WTC11 (cell line): ENCODE measurements around the gene NEURL1B. TPM values are rescaled to one million over a fixed set of nuclear protein-coding genes. Genes with fewer than 3 reads are reported as not detected.

Experiments used
- ATAC-seq: fragments of 200-7000 bp; cut with Tn5 transposase; 2 replicates; pipeline ENCODE4 v1.10.0; 2021; ENCODE audit warnings: mild to moderate bottlenecking, moderate library complexity
- CTCF ChIA-PET: fragments of 300-600 bp; sonication (Branson Sonifier 250); formaldehyde crosslinking; loops from one replicate; lab custom pipeline; 2021; ENCODE audit warnings: antibody characterized with exemption; lab: Charles Lee
- POLR2A ChIA-PET: fragments of 350-600 bp; sonication (Branson Sonifier 250); formaldehyde crosslinking; loops from one replicate; lab custom pipeline; 2021; ENCODE audit warnings: antibody characterized with exemption; lab: Charles Lee
- DNase-seq: peaks from one replicate; pipeline ENCODE4 v3.0.0; 2021; ENCODE audit warnings: low spot score
- H3K27ac Mint-ChIP-seq: 2 replicates; pipeline ENCODE4 v1.8.0; 2021; ENCODE audit warnings: mixed read lengths
- H3K27me3 Mint-ChIP-seq: 2 replicates; pipeline ENCODE4 v1.8.0; 2021; ENCODE audit warnings: low read depth, mild to moderate bottlenecking, moderate library complexity, mixed read lengths
- H3K36me3 Mint-ChIP-seq: 2 replicates; pipeline ENCODE4 v1.8.0; 2021; ENCODE audit warnings: mixed read lengths
- H3K4me1 Mint-ChIP-seq: 2 replicates; pipeline ENCODE4 v1.8.0; 2022; ENCODE audit warnings: mixed read lengths
- H3K4me3 Mint-ChIP-seq: 2 replicates; pipeline ENCODE4 v1.8.0; 2021; ENCODE audit warnings: mild to moderate bottlenecking, moderate library complexity, mixed read lengths
- H3K9me3 Mint-ChIP-seq: 2 replicates; pipeline ENCODE4 v1.8.0; 2021; ENCODE audit warnings: mixed read lengths
- EMX1 ChIP-seq: fragments of 250-450 bp; sonication (Bioruptor Pico); IDR thresholded peaks from 2 replicates; pipeline ENCODE4 v1.8.0; 2021; ENCODE audit warnings: mild to moderate bottlenecking
- ESRRA ChIP-seq: sonication (generic); formaldehyde crosslinking; IDR thresholded peaks from 2 replicates; pipeline ENCODE4 v1.8.1; 2022; ENCODE audit warnings: mild to moderate bottlenecking, missing genetic modification reagents, borderline replicate concordance
- GTF2I ChIP-seq: fragments of 250-450 bp; sonication (Bioruptor Pico); conservative IDR thresholded peaks from 2 replicates; pipeline ENCODE4 v1.4.0; 2021; ENCODE audit warnings: mild to moderate bottlenecking
- HMGA2 ChIP-seq: fragments of 250-450 bp; sonication (Bioruptor Pico); IDR thresholded peaks from 2 replicates; pipeline ENCODE4 v1.4.0; 2021; ENCODE audit warnings: mild to moderate bottlenecking, moderate library complexity
- IRF2 ChIP-seq: sonication (generic); formaldehyde crosslinking; IDR thresholded peaks from 2 replicates; pipeline ENCODE4 v1.8.0; 2022; ENCODE audit warnings: low read depth, missing genetic modification reagents, borderline replicate concordance
- JAZF1 ChIP-seq: fragments of 250-450 bp; sonication (Bioruptor Pico); IDR thresholded peaks from 2 replicates; pipeline ENCODE4 v1.9.0; 2021; ENCODE audit warnings: moderate library complexity, mild to moderate bottlenecking, inconsistent platforms
- OVOL2 ChIP-seq: fragments of 250-450 bp; sonication (Bioruptor Pico); IDR thresholded peaks from 2 replicates; pipeline ENCODE4 v1.9.0; 2021; ENCODE audit warnings: mild to moderate bottlenecking, borderline replicate concordance
- SOX15 ChIP-seq: fragments of 250-450 bp; sonication (Bioruptor Pico); IDR thresholded peaks from 2 replicates; pipeline ENCODE4 v1.9.0; 2021; ENCODE audit warnings: mild to moderate bottlenecking
- USF2 ChIP-seq: sonication (generic); formaldehyde crosslinking; IDR thresholded peaks from 2 replicates; pipeline ENCODE4 v1.8.1; 2023; ENCODE audit warnings: mild to moderate bottlenecking, missing genetic modification reagents, moderate library complexity
- ZMAT4 ChIP-seq: fragments of 250-450 bp; sonication (Bioruptor Pico); IDR thresholded peaks from 2 replicates; pipeline ENCODE4 v1.9.0; 2021; ENCODE audit warnings: mild to moderate bottlenecking
- ZNF232 ChIP-seq: sonication (generic); formaldehyde crosslinking; IDR thresholded peaks from 2 replicates; pipeline ENCODE4 v1.8.0; 2022; ENCODE audit warnings: mild to moderate bottlenecking, missing genetic modification reagents
- ZNF317 ChIP-seq: sonication (generic); formaldehyde crosslinking; IDR thresholded peaks from 2 replicates; pipeline ENCODE4 v1.8.1; 2023; ENCODE audit warnings: low read depth, mild to moderate bottlenecking, moderate library complexity, missing genetic modification reagents, borderline replicate concordance
- ZNF512 ChIP-seq: sonication (generic); formaldehyde crosslinking; IDR thresholded peaks from 2 replicates; pipeline ENCODE4 v1.8.1; 2022; ENCODE audit warnings: missing genetic modification reagents, borderline replicate concordance
- ZNF532 ChIP-seq: fragments of 250-450 bp; sonication (Bioruptor Pico); IDR thresholded peaks from 2 replicates; pipeline ENCODE4 v1.9.0; 2021; ENCODE audit warnings: mild to moderate bottlenecking, borderline replicate concordance
- ZNF671 ChIP-seq: fragments of 250-450 bp; sonication (Bioruptor Pico); IDR thresholded peaks from 2 replicates; pipeline ENCODE4 v1.8.0; 2021; ENCODE audit warnings: mild to moderate bottlenecking
- total RNA-seq: library from RNA; stranded (reverse); gene quantifications from 3 replicates; pipeline ENCODE4 v1.2.3, GENCODE V29; 2021
- TF ChIP-seq, protein P1 (sequence below): sonication (generic); formaldehyde crosslinking; IDR thresholded peaks from 2 replicates; pipeline ENCODE4 v1.8.0; 2023; ENCODE audit warnings: missing genetic modification reagents, mild to moderate bottlenecking, borderline replicate concordance
- TF ChIP-seq, protein P2 (sequence below): fragments of 250-450 bp; sonication (Bioruptor Pico); IDR thresholded peaks from 2 replicates; pipeline ENCODE4 v1.9.0; 2021; ENCODE audit warnings: moderate library complexity, mild to moderate bottlenecking, inconsistent platforms, borderline replicate concordance
- TF ChIP-seq, protein P3 (sequence below): fragments of 200-600 bp; IDR thresholded peaks from 2 replicates; pipeline ENCODE4 v1.8.0; 2022; ENCODE audit warnings: antibody characterized with exemption
- TF ChIP-seq, protein P4 (sequence below): sonication (generic); formaldehyde crosslinking; IDR thresholded peaks from 2 replicates; pipeline ENCODE4 v1.8.0; 2022; ENCODE audit warnings: mild to moderate bottlenecking, missing genetic modification reagents

The NEURL1B gene
- total RNA-seq, 1 experiment from 2014 or later: 9.8 TPM

DNA sequence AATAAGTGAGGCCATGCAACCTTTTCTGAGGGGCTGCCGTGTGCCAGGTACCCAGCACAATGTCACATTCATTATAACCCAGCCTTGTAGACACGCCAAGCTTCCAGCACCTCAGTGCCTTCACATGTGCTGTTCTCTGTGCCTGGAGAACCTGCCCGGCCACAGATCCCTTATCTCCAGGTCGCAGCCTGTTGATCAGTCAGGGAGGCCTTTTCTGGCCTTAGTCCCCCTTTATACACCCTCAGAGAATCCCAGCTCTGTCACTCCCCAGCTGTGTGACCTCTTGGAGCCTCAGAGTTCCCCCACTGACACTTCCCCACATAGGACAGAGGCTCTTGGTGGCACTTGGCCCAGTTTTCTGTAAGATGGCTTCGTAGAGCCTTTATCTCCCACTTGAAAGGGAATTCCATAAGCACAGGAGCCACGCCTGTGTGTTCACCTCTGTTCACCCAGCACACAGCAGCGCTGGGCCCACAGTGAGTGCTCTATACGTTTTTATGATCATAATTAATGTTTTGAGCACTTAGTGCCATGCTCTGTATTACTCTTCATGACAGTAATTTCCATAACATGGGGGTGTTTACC, 38.7 kb downstream of the NEURL1B start (continued):
- TF ChIP-seq ZNF512 (no peak), JAZF1 (CRISPR knock-in tag) (no peak)
- TF ChIP-seq, protein P1, sequence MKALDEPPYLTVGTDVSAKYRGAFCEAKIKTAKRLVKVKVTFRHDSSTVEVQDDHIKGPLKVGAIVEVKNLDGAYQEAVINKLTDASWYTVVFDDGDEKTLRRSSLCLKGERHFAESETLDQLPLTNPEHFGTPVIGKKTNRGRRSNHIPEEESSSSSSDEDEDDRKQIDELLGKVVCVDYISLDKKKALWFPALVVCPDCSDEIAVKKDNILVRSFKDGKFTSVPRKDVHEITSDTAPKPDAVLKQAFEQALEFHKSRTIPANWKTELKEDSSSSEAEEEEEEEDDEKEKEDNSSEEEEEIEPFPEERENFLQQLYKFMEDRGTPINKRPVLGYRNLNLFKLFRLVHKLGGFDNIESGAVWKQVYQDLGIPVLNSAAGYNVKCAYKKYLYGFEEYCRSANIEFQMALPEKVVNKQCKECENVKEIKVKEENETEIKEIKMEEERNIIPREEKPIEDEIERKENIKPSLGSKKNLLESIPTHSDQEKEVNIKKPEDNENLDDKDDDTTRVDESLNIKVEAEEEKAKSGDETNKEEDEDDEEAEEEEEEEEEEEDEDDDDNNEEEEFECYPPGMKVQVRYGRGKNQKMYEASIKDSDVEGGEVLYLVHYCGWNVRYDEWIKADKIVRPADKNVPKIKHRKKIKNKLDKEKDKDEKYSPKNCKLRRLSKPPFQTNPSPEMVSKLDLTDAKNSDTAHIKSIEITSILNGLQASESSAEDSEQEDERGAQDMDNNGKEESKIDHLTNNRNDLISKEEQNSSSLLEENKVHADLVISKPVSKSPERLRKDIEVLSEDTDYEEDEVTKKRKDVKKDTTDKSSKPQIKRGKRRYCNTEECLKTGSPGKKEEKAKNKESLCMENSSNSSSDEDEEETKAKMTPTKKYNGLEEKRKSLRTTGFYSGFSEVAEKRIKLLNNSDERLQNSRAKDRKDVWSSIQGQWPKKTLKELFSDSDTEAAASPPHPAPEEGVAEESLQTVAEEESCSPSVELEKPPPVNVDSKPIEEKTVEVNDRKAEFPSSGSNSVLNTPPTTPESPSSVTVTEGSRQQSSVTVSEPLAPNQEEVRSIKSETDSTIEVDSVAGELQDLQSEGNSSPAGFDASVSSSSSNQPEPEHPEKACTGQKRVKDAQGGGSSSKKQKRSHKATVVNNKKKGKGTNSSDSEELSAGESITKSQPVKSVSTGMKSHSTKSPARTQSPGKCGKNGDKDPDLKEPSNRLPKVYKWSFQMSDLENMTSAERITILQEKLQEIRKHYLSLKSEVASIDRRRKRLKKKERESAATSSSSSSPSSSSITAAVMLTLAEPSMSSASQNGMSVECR: no peak
- TF ChIP-seq, all 79 proteins: peak for 0

DNA sequence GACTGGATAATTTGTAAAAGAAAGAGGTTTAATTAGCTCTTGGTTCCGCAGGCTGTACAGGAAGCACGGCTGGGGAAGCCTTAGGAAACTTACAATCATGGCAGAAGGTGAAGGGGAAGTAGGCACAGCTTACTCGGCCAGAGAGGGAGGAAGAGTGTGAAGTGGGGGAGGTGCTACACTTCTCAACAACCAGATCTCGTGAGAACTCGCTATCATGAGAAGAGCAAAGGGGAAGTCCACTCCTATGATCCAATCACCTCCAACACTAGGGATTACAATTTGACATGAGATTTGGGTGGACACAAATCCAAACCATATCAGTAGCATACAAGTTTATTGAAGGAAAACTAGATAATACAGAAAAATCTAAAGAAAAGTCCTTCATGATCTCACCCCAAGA, 39.9 kb downstream of the NEURL1B start:
- no peak for ATAC-seq
- peaks cover 20% of the 10 kb centered on the region for H3K4me1 Mint-ChIP-seq
- no peak overlapping the region for H3K4me3 Mint-ChIP-seq
- 0 out of 2 replicates have a peak, but pooled peaks cover 2% of the 10 kb centered on the region for H3K36me3 Mint-ChIP-seq
- H3K9me3 Mint-ChIP-seq: no peaks in the 10 kb centered on the region
- POLR2A ChIA-PET: no interaction called here
- no peak for DNase-seq
- H3K27ac Mint-ChIP-seq: no peak overlapping the region
- CTCF ChIA-PET: interaction anchor here (1.0 to 4.6 kb wide), 5 partner anchors 11 to 229 kb away, joined by 3 to 21 read pairs (median 3); no protein-coding TSS in a partner anchor
- peaks cover 30% of the 10 kb centered on the region for H3K27me3 Mint-ChIP-seq
- TF ChIP-seq IRF2 (CRISPR knock-in tag) (no peak), ZNF232 (no peak), OVOL2 (CRISPR knock-in tag) (no peak), EMX1 (no peak), USF2 (CRISPR knock-in tag) (no peak), ZNF671 (no peak), SOX15 (CRISPR knock-in tag) (no peak), ESRRA (CRISPR knock-in tag) (no peak), GTF2I (CRISPR knock-in tag) (no peak), ZNF317 (CRISPR knock-in tag) (no peak), ZMAT4 (no peak), ZNF532 (CRISPR knock-in tag) (no peak), HMGA2 (CRISPR knock-in tag) (no peak)
- TF ChIP-seq, protein P2, sequence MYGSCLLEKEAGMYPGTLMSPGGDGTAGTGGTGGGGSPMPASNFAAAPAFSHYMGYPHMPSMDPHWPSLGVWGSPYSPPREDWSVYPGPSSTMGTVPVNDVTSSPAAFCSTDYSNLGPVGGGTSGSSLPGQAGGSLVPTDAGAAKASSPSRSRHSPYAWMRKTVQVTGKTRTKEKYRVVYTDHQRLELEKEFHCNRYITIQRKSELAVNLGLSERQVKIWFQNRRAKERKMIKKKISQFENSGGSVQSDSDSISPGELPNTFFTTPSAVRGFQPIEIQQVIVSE (CRISPR knock-in tag): no peak
- TF ChIP-seq, protein P3, sequence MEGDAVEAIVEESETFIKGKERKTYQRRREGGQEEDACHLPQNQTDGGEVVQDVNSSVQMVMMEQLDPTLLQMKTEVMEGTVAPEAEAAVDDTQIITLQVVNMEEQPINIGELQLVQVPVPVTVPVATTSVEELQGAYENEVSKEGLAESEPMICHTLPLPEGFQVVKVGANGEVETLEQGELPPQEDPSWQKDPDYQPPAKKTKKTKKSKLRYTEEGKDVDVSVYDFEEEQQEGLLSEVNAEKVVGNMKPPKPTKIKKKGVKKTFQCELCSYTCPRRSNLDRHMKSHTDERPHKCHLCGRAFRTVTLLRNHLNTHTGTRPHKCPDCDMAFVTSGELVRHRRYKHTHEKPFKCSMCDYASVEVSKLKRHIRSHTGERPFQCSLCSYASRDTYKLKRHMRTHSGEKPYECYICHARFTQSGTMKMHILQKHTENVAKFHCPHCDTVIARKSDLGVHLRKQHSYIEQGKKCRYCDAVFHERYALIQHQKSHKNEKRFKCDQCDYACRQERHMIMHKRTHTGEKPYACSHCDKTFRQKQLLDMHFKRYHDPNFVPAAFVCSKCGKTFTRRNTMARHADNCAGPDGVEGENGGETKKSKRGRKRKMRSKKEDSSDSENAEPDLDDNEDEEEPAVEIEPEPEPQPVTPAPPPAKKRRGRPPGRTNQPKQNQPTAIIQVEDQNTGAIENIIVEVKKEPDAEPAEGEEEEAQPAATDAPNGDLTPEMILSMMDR: no peak
- TF ChIP-seq, protein P4, sequence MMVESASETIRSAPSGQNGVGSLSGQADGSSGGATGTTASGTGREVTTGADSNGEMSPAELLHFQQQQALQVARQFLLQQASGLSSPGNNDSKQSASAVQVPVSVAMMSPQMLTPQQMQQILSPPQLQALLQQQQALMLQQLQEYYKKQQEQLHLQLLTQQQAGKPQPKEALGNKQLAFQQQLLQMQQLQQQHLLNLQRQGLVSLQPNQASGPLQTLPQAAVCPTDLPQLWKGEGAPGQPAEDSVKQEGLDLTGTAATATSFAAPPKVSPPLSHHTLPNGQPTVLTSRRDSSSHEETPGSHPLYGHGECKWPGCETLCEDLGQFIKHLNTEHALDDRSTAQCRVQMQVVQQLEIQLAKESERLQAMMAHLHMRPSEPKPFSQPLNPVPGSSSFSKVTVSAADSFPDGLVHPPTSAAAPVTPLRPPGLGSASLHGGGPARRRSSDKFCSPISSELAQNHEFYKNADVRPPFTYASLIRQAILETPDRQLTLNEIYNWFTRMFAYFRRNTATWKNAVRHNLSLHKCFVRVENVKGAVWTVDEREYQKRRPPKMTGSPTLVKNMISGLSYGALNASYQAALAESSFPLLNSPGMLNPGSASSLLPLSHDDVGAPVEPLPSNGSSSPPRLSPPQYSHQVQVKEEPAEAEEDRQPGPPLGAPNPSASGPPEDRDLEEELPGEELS: no peak
